MCF 10A (cell line): ENCODE data around the gene LEUTX. TPM values are rescaled to one million over a fixed set of nuclear protein-coding genes. Genes with fewer than 3 reads are reported as not detected.

Source experiments
- Bru-seq: library from RNA; stranded (reverse); fragments of 400-500 nt; gene quantifications from one replicate; lab custom pipeline; 2021; lab: Mats Ljungman, UMichigan
- BruChase-seq, 2 experiments: library from RNA; stranded (reverse); fragments of 400-500 nt; gene quantifications; one replicate each; lab custom pipeline; 2021; lab: Mats Ljungman, UMichigan
- BruUV-seq: library from RNA; stranded (reverse); fragments of 400-500 nt; replicated peaks from 2 replicates; lab custom pipeline; 2021; lab: Mats Ljungman, UMichigan
- CTCF ChIA-PET: fragments of 300-600 bp; sonication (Branson Sonifier 250); formaldehyde crosslinking; extraction: SDS; loops from one replicate; lab custom pipeline; 2021; ENCODE audit warnings: antibody characterized with exemption, inconsistent platforms; lab: Yijun Ruan, JAX
- POLR2A ChIA-PET: fragments of 300-600, 350-650 bp; sonication (Branson Sonifier 250); formaldehyde crosslinking; extraction: SDS; loops from one replicate; lab custom pipeline; 2020; ENCODE audit warnings: antibody characterized with exemption, inconsistent platforms; lab: Yijun Ruan, JAX
- DNase-seq: peaks from one replicate; pipeline ENCODE4 v3.0.0-alpha.2; 2018; ENCODE audit not compliant: unreplicated experiment
- H3K27ac Mint-ChIP-seq: one replicate; pipeline ENCODE4 v1.8.0; 2022; ENCODE audit warnings: mild to moderate bottlenecking, low read depth, mixed read lengths; ENCODE audit not compliant: unreplicated experiment
- H3K27me3 Mint-ChIP-seq: one replicate; pipeline ENCODE4 v1.8.0; 2022; ENCODE audit warnings: mixed read lengths; ENCODE audit not compliant: insufficient read depth, unreplicated experiment
- H3K36me3 Mint-ChIP-seq: one replicate; pipeline ENCODE4 v1.8.0; 2022; ENCODE audit warnings: mild to moderate bottlenecking, moderate library complexity, mixed read lengths; ENCODE audit not compliant: insufficient read depth, unreplicated experiment
- H3K4me1 Mint-ChIP-seq: one replicate; pipeline ENCODE4 v1.8.0; 2022; ENCODE audit warnings: mixed read lengths; ENCODE audit not compliant: insufficient read depth, unreplicated experiment
- H3K4me3 Mint-ChIP-seq: one replicate; pipeline ENCODE4 v1.8.0; 2022; ENCODE audit warnings: mild to moderate bottlenecking, moderate library complexity, mixed read lengths; ENCODE audit not compliant: unreplicated experiment
- H3K9me3 Mint-ChIP-seq: one replicate; pipeline ENCODE4 v1.8.0; 2022; ENCODE audit warnings: mixed read lengths; ENCODE audit not compliant: unreplicated experiment
- intact Hi-C: fragments of 100-400 bp; cut with micrococcal nuclease; formaldehyde crosslinking; loops from 2 replicates; pipeline ENCODE4 v1.14.1; 2022
- long read RNA-seq: library from polyadenylated mRNA; stranded (forward); transcript quantifications from one replicate; pipeline ENCODE4 v2.0.0, GENCODE V29; 2022
- total RNA-seq: library from RNA; stranded (reverse); gene quantifications from 2 replicates; pipeline ENCODE4 v1.2.3, GENCODE V29; 2022
- TF ChIP-seq, protein P1 (sequence below): fragments of 200-600 bp; IDR thresholded peaks from one replicate; pipeline ENCODE4 v1.8.0; 2022; ENCODE audit warnings: antibody characterized with exemption, mild to moderate bottlenecking; ENCODE audit not compliant: unreplicated experiment

The LEUTX gene, protein sequence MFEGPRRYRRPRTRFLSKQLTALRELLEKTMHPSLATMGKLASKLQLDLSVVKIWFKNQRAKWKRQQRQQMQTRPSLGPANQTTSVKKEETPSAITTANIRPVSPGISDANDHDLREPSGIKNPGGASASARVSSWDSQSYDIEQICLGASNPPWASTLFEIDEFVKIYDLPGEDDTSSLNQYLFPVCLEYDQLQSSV
- not detected in 2 replicates for total RNA-seq
- Bru-seq, nascent RNA = not detected
- BruChase-seq, experiment 1, labeled RNA remaining after a 6-hour chase = not detected
- not detected for BruChase-seq, experiment 2, labeled RNA remaining after a 2-hour chase
- long read RNA-seq = 0 reads

DNA sequence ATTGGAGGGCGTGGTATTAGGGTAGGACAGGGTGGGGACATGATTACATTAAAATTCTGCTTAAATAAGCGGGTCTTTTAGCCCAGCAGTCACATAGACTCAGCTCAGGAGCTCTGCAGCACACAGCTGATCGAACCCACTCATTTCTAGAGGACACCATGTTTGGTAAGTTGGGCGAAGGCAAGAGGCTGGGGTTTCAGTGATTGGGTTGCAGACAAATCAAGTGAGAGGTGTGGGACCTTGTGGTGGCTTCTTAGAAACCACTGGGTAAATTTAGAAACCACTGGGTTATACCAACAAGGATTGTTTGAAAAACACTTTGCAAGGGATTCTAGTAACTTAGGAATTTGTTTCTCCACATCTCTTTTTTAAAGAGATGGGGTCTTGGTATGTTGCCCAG is at the start of gene LEUTX:
TSS of gene LEUTX (plus strand) at position 92 of the 400 bp plus-strand sequence. CDS start at position 159, 67 bp downstream.
- Mint-ChIP-seq H3K27me3 (peaks cover 76% of the 10 kb centered on the region), H3K36me3 (no peaks in the 10 kb centered on the region), H3K9me3 (no peaks in the 10 kb centered on the region), H3K27ac (no peak within 1 kb of the TSS), H3K4me3 (no peak within 1 kb of the TSS), H3K4me1 (no peaks in the 10 kb centered on the region)
- intact Hi-C loops = no loop called here
- BruUV-seq = no TSS peak
- TF ChIP-seq, protein P1, sequence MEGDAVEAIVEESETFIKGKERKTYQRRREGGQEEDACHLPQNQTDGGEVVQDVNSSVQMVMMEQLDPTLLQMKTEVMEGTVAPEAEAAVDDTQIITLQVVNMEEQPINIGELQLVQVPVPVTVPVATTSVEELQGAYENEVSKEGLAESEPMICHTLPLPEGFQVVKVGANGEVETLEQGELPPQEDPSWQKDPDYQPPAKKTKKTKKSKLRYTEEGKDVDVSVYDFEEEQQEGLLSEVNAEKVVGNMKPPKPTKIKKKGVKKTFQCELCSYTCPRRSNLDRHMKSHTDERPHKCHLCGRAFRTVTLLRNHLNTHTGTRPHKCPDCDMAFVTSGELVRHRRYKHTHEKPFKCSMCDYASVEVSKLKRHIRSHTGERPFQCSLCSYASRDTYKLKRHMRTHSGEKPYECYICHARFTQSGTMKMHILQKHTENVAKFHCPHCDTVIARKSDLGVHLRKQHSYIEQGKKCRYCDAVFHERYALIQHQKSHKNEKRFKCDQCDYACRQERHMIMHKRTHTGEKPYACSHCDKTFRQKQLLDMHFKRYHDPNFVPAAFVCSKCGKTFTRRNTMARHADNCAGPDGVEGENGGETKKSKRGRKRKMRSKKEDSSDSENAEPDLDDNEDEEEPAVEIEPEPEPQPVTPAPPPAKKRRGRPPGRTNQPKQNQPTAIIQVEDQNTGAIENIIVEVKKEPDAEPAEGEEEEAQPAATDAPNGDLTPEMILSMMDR = no peak
- CTCF ChIA-PET = interaction anchor here (1.0 kb wide), 1 partner anchor 14 kb away, joined by 4 read pairs; no protein-coding TSS in a partner anchor
- POLR2A ChIA-PET = no interaction called here
- DNase-seq = no peak

GRCh38 chr19:39729594-39729993 is 49.1 kb upstream of the LEUTX start:
- Mint-ChIP-seq H3K27ac (no peak overlapping the region), H3K4me1 (no peaks in the 10 kb centered on the region), H3K9me3 (no peaks in the 10 kb centered on the region), H3K4me3 (no peak overlapping the region), H3K36me3 (no peaks in the 10 kb centered on the region), H3K27me3 (peaks cover 66% of the 10 kb centered on the region)
- ChIA-PET POLR2A (no interaction called here), CTCF (no interaction called here)
- TF ChIP-seq, protein P1 = no peak
- no TSS peak for BruUV-seq
- no peak for DNase-seq
- intact Hi-C loops = no loop called here

DNA sequence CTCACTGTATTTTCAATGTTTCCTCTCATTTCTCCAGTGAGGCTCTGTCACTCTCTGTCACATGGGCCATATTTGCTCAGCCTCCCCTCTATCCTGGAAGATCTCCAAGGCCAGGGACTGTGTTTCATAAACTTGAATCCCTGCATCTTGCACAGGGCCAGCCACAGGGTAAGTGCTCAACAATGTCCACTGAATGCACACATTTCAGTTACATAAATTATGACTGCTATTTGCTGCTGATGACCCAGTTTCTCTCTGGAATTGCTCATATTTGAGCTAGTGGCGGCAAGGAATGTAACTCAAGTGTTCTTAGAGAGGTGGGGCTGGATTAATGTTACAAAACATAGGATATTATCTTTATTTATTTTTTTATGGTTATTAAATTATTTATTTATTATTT is 47.0 kb upstream of the LEUTX start:
- Mint-ChIP-seq H3K4me3 (no peak overlapping the region), H3K27ac (no peak overlapping the region), H3K4me1 (no peaks in the 10 kb centered on the region), H3K9me3 (no peaks in the 10 kb centered on the region), H3K27me3 (peaks cover 64% of the 10 kb centered on the region), H3K36me3 (no peaks in the 10 kb centered on the region)
- intact Hi-C loops = no loop called here
- ChIA-PET CTCF (interaction anchor here (0.9 kb wide), 1 partner anchor 11 kb away, joined by 3 read pairs; no protein-coding TSS in a partner anchor), POLR2A (no interaction called here)
- BruUV-seq = no TSS peak
- no peak for DNase-seq
- TF ChIP-seq, protein P1 = no peak

DNA sequence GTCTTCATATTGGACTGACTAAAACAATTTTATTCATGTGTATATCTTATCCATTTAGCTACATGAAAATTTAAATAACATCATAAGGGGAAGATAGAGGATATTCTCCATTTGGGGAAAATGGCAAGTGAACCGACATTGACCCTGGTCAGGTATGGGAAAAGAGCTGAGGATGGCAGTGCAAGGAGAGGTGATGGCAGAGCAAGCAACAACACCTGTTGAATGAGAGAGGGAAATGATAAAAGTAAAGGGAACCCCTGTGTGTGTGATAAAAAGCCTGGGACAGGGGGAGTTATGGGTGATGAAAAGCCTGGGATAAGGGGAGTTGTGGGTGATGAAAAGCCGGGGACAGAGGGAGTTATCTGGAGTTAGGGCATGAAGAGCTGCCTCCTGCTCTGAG is 44.8 kb upstream of the LEUTX start:
- Mint-ChIP-seq H3K4me3 (no peak overlapping the region), H3K27ac (no peak overlapping the region), H3K9me3 (no peaks in the 10 kb centered on the region), H3K4me1 (no peaks in the 10 kb centered on the region), H3K27me3 (peaks cover 62% of the 10 kb centered on the region), H3K36me3 (no peaks in the 10 kb centered on the region)
- intact Hi-C loops = no loop called here
- DNase-seq = no peak
- ChIA-PET POLR2A (no interaction called here), CTCF (interaction anchor here (1.1 to 1.3 kb wide), 2 partner anchors 11 to 36 kb away, joined by 3 to 4 read pairs; no protein-coding TSS in a partner anchor)
- TF ChIP-seq, protein P1 = no peak
- BruUV-seq = no TSS peak
